ENCODE data around the gene NME4. TPM values are rescaled to one million over a fixed set of nuclear protein-coding genes. Genes with fewer than 3 reads are reported as not detected.

Gene NME4
- total RNA-seq, 4 donors from 2014 or later, result 26.7 to 99.6 (median 47.8) TPM

DNA sequence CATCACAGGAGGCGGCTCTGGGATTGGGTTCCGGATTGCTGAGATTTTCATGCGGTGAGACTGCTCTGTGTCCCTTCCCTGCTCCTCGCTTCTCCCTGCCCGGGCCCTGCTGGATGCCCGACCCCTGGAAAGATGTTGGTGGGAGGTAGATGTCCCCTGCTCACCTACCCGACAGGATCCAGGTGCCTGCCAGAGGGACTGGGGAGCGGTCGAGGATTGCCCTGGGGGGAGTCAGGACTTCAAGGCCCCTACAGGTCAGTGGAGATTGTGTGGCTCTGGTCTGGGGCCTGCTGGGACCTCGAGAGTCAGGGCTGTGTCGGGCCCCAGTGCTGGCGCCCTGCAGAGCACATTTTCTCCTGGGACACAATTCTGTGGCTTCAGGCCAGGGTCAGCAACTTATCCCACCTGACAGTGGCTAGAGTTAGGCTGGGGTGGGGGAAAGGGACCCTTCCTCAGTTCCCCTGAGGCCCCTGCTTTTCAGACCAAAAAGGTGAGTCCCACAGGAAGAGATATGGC, 8.0 kb downstream of the NME4 start:
- Histone ChIP-seq H3K36me3 (peaks cover 0 to 27% (median 0%) of the 10 kb centered on the region in 3 donors), H3K4me1 (peaks cover 0 to 18% (median 5%) of the 10 kb centered on the region in 4 donors), H3K27me3 (no peaks in the 10 kb centered on the region), H3K27ac (no peak overlapping the region), H3K4me3 (no peak overlapping the region), H3K9me3 (no peaks in the 10 kb centered on the region)
- DNase-seq (ENCODE audit: low spot score in 2 of 2), result no peak
- TF ChIP-seq EP300 (IDR thresholded peaks at IDR 0.05) (no peak), POLR2A (IDR thresholded peaks at IDR 0.05) (no peak), CTCF (IDR thresholded peaks at IDR 0.05) (no peak)
- 83 to 92% methylated on average over 11 to 12 of the region's 12 CpGs for WGBS, 2 donors

- TF ChIP-seq POLR2A (IDR thresholded peaks at IDR 0.05), result no peak
- no peak for TF ChIP-seq EP300 (IDR thresholded peaks at IDR 0.05)
- TF ChIP-seq CTCF (IDR thresholded peaks at IDR 0.05), result no peak
- Histone ChIP-seq H3K9me3 (no peaks in the 10 kb centered on the region), H3K4me1 (peaks cover 0 to 10% (median 3%) of the 10 kb centered on the region in 4 donors), H3K27ac (no peak overlapping the region), H3K27me3 (no peaks in the 10 kb centered on the region), H3K4me3 (no peak overlapping the region), H3K36me3 (peaks cover 0 to 35% (median 0%) of the 10 kb centered on the region in 3 donors)
- WGBS, 2 donors, result 86% methylated on average over 20 to 27 of the region's 27 CpGs
- DNase-seq (ENCODE audit: low spot score in 2 of 2), result no peak
Measured at GRCh38 chr16:405548-406506, 8.8 kb downstream of the NME4 start.

GRCh38 chr16:407253-407652, 10.3 kb downstream of the NME4 start:
- peaks cover 0 to 48% (median 0%) of the 10 kb centered on the region in 3 donors for H3K36me3 ChIP-seq
- H3K4me3 ChIP-seq, result no peak overlapping the region
- H3K9me3 ChIP-seq, result no peaks in the 10 kb centered on the region
- no peak for TF ChIP-seq CTCF (IDR thresholded peaks at IDR 0.05)
- no peak for TF ChIP-seq EP300 (IDR thresholded peaks at IDR 0.05)
- TF ChIP-seq POLR2A (IDR thresholded peaks at IDR 0.05), result no peak
- peaks cover 0 to 6% (median 2%) of the 10 kb centered on the region in 4 donors for H3K4me1 ChIP-seq
- no peak overlapping the region for H3K27ac ChIP-seq
- H3K27me3 ChIP-seq, result no peaks in the 10 kb centered on the region
- DNase-seq (ENCODE audit: low spot score in 2 of 2), result no peak
- 74 to 86% methylated on average over 8 to 16 of the region's 16 CpGs for WGBS, 2 donors

- Histone ChIP-seq H3K27ac (no peak overlapping the region), H3K9me3 (no peaks in the 10 kb centered on the region), H3K36me3 (peaks cover 0 to 48% (median 0%) of the 10 kb centered on the region in 3 donors), H3K4me3 (no peak overlapping the region), H3K27me3 (no peaks in the 10 kb centered on the region), H3K4me1 (no peaks in the 10 kb centered on the region)
- DNase-seq (ENCODE audit: low spot score in 2 of 2), result no peak
- TF ChIP-seq EP300 (IDR thresholded peaks at IDR 0.05) (no peak), POLR2A (IDR thresholded peaks at IDR 0.05) (no peak), CTCF (IDR thresholded peaks at IDR 0.05) (no peak)
- 82 to 83% methylated on average over 15 to 32 of the region's 36 CpGs for WGBS, 2 donors
Measured at GRCh38 chr16:410516-411178, 13.6 kb downstream of the NME4 start.

Data from tibial nerve (tissue), 4 donors.